Heart left ventricle (tissue), 16 donors: ENCODE data around the gene FBXW7. TPM values are rescaled to one million over a fixed set of nuclear protein-coding genes. Genes with fewer than 3 reads are reported as not detected.
A peak's percentile ranks its signal among the peaks of the same experiment; 100 is the strongest.

Experiments used
- ATAC-seq, 4 donors: fragments of 200-7000 bp; cut with Tn5 transposase; one replicate each; pipeline ENCODE4 v1.9.1; 2020 to 2022; ENCODE audit warnings: moderate library complexity in 4 of 4, mild to moderate bottlenecking in 3 of 4, moderate number of reproducible peaks in 1 of 4
- DNase-seq, 5 donors: peaks; one replicate each; pipeline ENCODE4 v3.0.0-alpha.2; 2020
- H3K27ac ChIP-seq, 12 donors: fragments of 200-600 bp; sonication (generic) in 4 of 12; one replicate each; pipeline versions ENCODE4 v1.5.0 to v1.8.0; 2016 to 2022; ENCODE audit warnings: mild to moderate bottlenecking in 2 of 12
- H3K27me3 ChIP-seq, 9 donors: fragments of 200-600 bp; sonication (generic) in 2 of 9; one replicate each; pipeline versions ENCODE4 v1.5.1 to v1.8.0; 2016 to 2022; ENCODE audit warnings: mild to moderate bottlenecking in 3 of 9
- H3K36me3 ChIP-seq, 9 donors: fragments of 200-600 bp; sonication (generic) in 2 of 9; one replicate each; pipeline versions ENCODE4 v1.5.0 to v1.8.0; 2018 to 2022; ENCODE audit warnings: mild to moderate bottlenecking in 2 of 9
- H3K4me1 ChIP-seq, 12 donors: fragments of 200-600 bp; sonication (generic) in 4 of 12; one replicate each; pipeline versions ENCODE4 v1.5.0 to v1.8.0; 2016 to 2022; ENCODE audit warnings: mild to moderate bottlenecking in 3 of 12
- H3K4me3 ChIP-seq, 12 donors: fragments of 200-600 bp; sonication (generic) in 4 of 12; one replicate each; pipeline versions ENCODE4 v1.5.0 to v1.8.0; 2017 to 2022; ENCODE audit warnings: mild to moderate bottlenecking in 9 of 12, moderate library complexity in 4 of 12
- H3K9me3 ChIP-seq, 12 donors: fragments of 200-600 bp; sonication (generic) in 4 of 12; one replicate each; pipeline versions ENCODE4 v1.5.0 to v1.8.0; 2016 to 2022; ENCODE audit warnings: mild to moderate bottlenecking in 1 of 12
- CTCF ChIP-seq, 12 donors: fragments of 200-600 bp; sonication (generic) in 4 of 12; IDR thresholded peaks; one replicate each; pipeline versions ENCODE4 v1.5.0 to v1.8.0; 2018 to 2022; ENCODE audit warnings: antibody characterized with exemption in 12 of 12, mild to moderate bottlenecking in 5 of 12
- POLR2A ChIP-seq, 2 donors: fragments of 450-650 bp; IDR thresholded peaks; one replicate each; pipeline ENCODE4 v1.6.1; 2017; ENCODE audit warnings: antibody characterized with exemption in 2 of 2, mild to moderate bottlenecking in 2 of 2, moderate library complexity in 2 of 2
- WGBS, 4 donors: extraction: QIAGEN DNeasy Blood & Tissue Kit in 2 of 4; methylation state at CpG; one replicate each; pipeline versions ENCODE4 v1.1.5 to v1.1.7; 2013 to 2018; 5-methylcytosine and 5-hydroxymethylcytosine counted together
- intact Hi-C, 10 donors: fragments of 100-400 bp; cut with DNase I; formaldehyde crosslinking; loops; one replicate each; pipeline versions ENCODE4 v1.11.1 to v1.14.2; 2022
- polyA plus RNA-seq, 2 donors: library from polyadenylated mRNA; stranded (reverse); fragments of 200-250 nt; gene quantifications; one replicate each; pipeline ENCODE4 v1.2.3, GENCODE V29; 2013
- total RNA-seq, 9 donors: library from RNA; depleted of rRNA in 2 of 9; stranded (reverse); fragments of >200 nt in 2 of 9; fragmentation: NEBNext Ultra II Directional in 3 of 9; extraction: Animal tissue kit (Norgen Biotek cat#: 25700) in 3 of 9; gene quantifications; one replicate each; pipeline versions ENCODE4 v1.1.0 to v1.2.4, GENCODE V29; 2016 to 2023
- donor health status: ischemic (EF 13 %, LVEDD 7.1; RV severe dilation, severe dysfunction).
- donor health status: healthy with polysubstance abuse.
- donor health status: DM: no; HTN: yes; CAD: no.
- donor health status: DM: no; HTN: no; CAD: no.
- donor health status: ischemic (EF 25% LVEDD 6.9; RV normal size, moderate dysfunction).
- donor health status: ischemic (EF 25% LVEDD 5.7; RV mildly dilated, moderate dysfunction).
- donor health status: healthy.
- donor health status: DM: yes; HTN: yes; CAD: no.
- donor health status: ischemic (EF 35%, LVEDD 5.7; RV mildly dilated, moderate dysfunction).
- donor health status: nonischemic (EF 11% LVEDD 7.7; RV severe dilation, severe dysfunction).
- donor health status: DM: yes; HTN: yes; CAD: no.
- donor health status: PGD.
- donor health status: ischemic (EF 29% LVEDD 5.4; RV normal size, mild dysfunction).
- donor health status: nonischemic (EF 23%, LVEDD 6.1; RV moderate dilation, normal function).

FBXW7 gene
- total and polyA plus RNA-seq, 11 donors = 20.6 to 74.1 (median 59.8) TPM

- ATAC-seq (no peak), DNase-seq (no peak)
- H3K9me3 ChIP-seq = no peaks in the 10 kb centered on the region
- intact Hi-C loops = loop anchor here in 1 of 10 donors (10.0 kb wide), 2 partner anchors 244 to 304 kb away; no protein-coding TSS in a partner anchor
- no peak overlapping the region for H3K4me3 ChIP-seq
- peaks cover 0 to 44% (median 21%) of the 10 kb centered on the region in 12 donors for H3K4me1 ChIP-seq
- no peaks in the 10 kb centered on the region for H3K27me3 ChIP-seq
- H3K27ac ChIP-seq = peak overlapping the region in 2 of 12 donors; percentile 5 to 11
- TF ChIP-seq CTCF (IDR thresholded peaks at IDR 0.05) (peak in 8 of 12 donors; percentile 13 to 46 (median 26)), POLR2A (IDR thresholded peaks at IDR 0.05) (no peak)
- WGBS, 4 donors = 37 to 55% (median 49%) methylated on average over 1 of the region's 1 CpG
- peaks cover 0 to 34% (median 20%) of the 10 kb centered on the region in 9 donors for H3K36me3 ChIP-seq
Measured at GRCh38 chr4:152348670-152349069, 187.2 kb downstream of the FBXW7 start.

- peaks cover 0 to 37% (median 17%) of the 10 kb centered on the region in 12 donors for H3K4me1 ChIP-seq
- no peak for ATAC-seq
- intact Hi-C loops = loop anchor here in 1 of 10 donors (10.0 kb wide), 2 partner anchors 242 to 302 kb away; no protein-coding TSS in a partner anchor
- H3K27ac ChIP-seq = no peak overlapping the region
- no peaks in the 10 kb centered on the region for H3K9me3 ChIP-seq
- no peak for DNase-seq
- H3K36me3 ChIP-seq = peaks cover 0 to 42% (median 20%) of the 10 kb centered on the region in 9 donors
- no peaks in the 10 kb centered on the region for H3K27me3 ChIP-seq
- no peak overlapping the region for H3K4me3 ChIP-seq
- TF ChIP-seq CTCF (IDR thresholded peaks at IDR 0.05) (no peak), POLR2A (IDR thresholded peaks at IDR 0.05) (no peak)
- WGBS, 4 donors = 95 to 98% (median 97%) methylated on average over 4 of the region's 4 CpGs
Measured at GRCh38 chr4:152346979-152347378, 188.9 kb downstream of the FBXW7 start.

- Histone ChIP-seq H3K9me3 (no peaks in the 10 kb centered on the region), H3K27ac (no peak overlapping the region), H3K4me1 (peaks cover 0 to 32% (median 16%) of the 10 kb centered on the region in 12 donors), H3K27me3 (no peaks in the 10 kb centered on the region), H3K4me3 (no peak overlapping the region), H3K36me3 (peaks cover 0 to 46% (median 20%) of the 10 kb centered on the region in 9 donors)
- DNase-seq (no peak), ATAC-seq (no peak)
- TF ChIP-seq POLR2A (IDR thresholded peaks at IDR 0.05) (no peak), CTCF (IDR thresholded peaks at IDR 0.05) (no peak)
- intact Hi-C loops = loop anchor here in 1 of 10 donors (10.0 kb wide), 2 partner anchors 242 to 302 kb away; no protein-coding TSS in a partner anchor
- 89 to 97% (median 95%) methylated on average over 2 of the region's 2 CpGs for WGBS, 4 donors
Measured at GRCh38 chr4:152346526-152346925, 189.4 kb downstream of the FBXW7 start.

- no peak overlapping the region for H3K27ac ChIP-seq
- ATAC-seq (no peak), DNase-seq (no peak)
- H3K9me3 ChIP-seq = no peaks in the 10 kb centered on the region
- no peak overlapping the region for H3K4me3 ChIP-seq
- intact Hi-C loops = loop anchor here in 1 of 10 donors (10.0 kb wide), 2 partner anchors 239 to 299 kb away; no protein-coding TSS in a partner anchor
- H3K4me1 ChIP-seq = peaks cover 0 to 23% (median 8%) of the 10 kb centered on the region in 12 donors
- no peak for TF ChIP-seq POLR2A (IDR thresholded peaks at IDR 0.05)
- TF ChIP-seq CTCF (IDR thresholded peaks at IDR 0.05) = no peak
- peaks cover 0 to 59% (median 24%) of the 10 kb centered on the region in 9 donors for H3K36me3 ChIP-seq
- H3K27me3 ChIP-seq = no peaks in the 10 kb centered on the region
Measured at GRCh38 chr4:152344001-152344400, 191.9 kb downstream of the FBXW7 start.
